AG20443 (cell line): ENCODE data around the gene PHF20.
"Not testable (repeated sequence)": the region's sequence is repeated elsewhere in the genome, so short reads cannot be mapped to it uniquely, and the experiment has no call there.

Source experiments
- DNase-seq: peaks from one replicate; pipeline ENCODE4 v3.0.0; 2012; ENCODE audit warnings: low spot score, mixed read lengths

PHF20 gene

GRCh38 chr20:35739294-35740163 lies 32.3 kb upstream of the PHF20 start:
- DNase-seq, result peak; percentile 24

DNA sequence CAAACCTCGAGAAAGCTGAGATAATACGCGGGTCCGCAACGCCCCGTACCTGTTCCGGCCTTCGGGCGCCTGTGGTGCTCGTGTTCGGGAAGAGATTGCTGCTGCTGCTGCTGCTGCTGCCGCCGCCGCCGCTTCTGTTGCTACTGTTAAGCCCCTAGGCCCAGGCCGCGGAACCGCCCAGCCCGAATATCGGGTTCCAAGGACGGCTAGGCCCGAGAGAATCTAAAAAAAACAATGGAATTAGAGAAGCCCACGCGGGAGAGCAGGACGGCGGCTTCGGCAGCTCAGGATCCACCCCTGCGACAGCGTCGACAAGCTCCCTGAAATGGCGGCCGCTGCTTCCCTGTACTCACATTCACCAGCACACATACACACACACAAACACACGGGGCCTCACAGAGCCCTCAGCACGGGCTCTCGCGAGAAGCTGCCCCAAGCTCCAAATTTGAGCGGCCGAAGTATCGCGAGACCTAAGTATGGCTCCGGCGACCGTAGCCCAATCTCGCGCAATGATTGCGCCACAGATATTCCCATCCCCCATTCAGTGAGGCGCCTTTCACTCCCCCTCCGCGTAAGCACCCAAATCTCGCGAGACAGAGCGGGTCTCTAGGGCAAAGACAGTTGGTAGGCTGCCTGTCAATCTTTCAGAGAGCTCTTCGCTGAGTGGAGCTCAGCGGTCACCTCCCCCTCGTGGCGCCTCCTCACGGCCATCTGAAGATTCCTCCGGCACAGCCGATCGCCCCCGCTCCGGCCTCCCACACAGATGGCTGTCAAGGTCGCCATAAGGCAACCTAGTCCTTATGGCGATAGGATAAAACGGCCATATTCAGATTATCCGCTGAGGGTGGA lies 29.7 kb upstream of the PHF20 start, which contains the start of gene RBM39:
Gene RBM39, minus strand, starts transcription at position 369 of the 849 bp plus-strand sequence. CDS start 1,386 bp downstream, outside the sequence.
- peak; percentile 97 for DNase-seq

DNA sequence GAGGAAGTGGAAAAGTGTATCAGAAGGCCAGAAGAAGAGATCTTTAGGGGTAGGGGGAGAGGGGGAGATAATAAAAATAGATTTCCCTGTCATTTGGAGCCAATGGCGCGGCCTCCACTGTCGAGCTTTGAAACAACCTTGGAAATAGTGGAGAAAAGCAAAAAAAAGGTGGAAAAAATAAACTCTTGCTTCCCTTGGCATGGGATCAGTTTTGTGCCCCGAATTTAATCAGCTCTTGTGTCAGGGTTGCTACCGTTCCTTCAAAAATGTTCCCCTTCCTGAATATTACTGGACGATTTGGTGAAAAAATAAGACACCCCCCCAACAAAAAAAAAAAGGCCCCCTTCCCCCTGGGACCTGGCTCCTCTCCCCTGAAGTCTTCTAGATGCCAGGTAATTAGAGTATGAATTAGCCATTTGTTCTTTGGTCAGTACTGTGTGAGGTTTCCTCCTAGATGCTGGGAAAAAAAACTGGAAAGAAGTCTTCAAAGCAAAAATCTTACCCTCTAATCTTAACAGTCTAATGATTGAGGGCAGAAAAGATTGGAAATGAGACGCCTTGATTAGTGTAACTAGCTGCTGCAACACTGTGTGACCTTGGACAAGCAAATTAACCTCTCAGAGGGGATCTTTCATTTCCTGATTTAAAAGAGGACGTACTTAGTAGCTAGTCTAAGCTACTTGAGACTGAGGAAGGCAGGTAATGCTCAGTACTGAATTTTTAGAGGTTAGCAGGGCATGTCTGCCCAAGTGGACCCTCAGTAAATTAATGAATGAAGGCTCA lies 28.9 kb upstream of the PHF20 start:
- no peak for DNase-seq

GRCh38 chr20:35743693-35744491 lies 27.9 kb upstream of the PHF20 start:
- DNase-seq, result no peak

GRCh38 chr20:35744492-35744841 lies 27.3 kb upstream of the PHF20 start:
- DNase-seq, result not testable (repeated sequence)

GRCh38 chr20:35750611-35751010 lies 21.2 kb upstream of the PHF20 start:
- no peak for DNase-seq

DNA sequence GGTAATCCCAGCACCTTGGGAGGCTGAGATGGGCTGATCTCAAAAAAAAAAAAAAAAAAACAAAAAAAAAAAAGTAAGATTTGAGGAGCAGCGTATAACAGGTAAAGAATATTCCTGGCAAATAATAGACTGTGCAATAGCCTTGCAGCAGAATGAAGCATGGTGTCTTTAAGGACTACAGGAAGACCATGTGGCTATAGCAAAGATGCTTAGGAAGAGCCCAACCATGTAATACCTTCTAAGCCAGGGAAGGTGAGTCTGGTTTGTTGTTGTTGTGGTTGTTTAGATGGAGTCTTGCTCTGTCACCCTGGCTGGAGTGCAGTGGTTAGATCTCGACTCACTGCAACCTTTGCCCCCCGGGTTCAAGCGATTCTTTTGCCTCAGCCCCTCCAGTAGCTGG lies 15.4 kb upstream of the PHF20 start:
- DNase-seq, result no peak

GRCh38 chr20:35757098-35757705 lies 14.6 kb upstream of the PHF20 start:
- DNase-seq, result no peak

GRCh38 chr20:35761548-35761947 lies 10.3 kb upstream of the PHF20 start:
- DNase-seq, result not testable (repeated sequence)

- DNase-seq, result no peak
These were observed 9.4 kb upstream of the PHF20 start for GRCh38 chr20:35762461-35762860.

DNA sequence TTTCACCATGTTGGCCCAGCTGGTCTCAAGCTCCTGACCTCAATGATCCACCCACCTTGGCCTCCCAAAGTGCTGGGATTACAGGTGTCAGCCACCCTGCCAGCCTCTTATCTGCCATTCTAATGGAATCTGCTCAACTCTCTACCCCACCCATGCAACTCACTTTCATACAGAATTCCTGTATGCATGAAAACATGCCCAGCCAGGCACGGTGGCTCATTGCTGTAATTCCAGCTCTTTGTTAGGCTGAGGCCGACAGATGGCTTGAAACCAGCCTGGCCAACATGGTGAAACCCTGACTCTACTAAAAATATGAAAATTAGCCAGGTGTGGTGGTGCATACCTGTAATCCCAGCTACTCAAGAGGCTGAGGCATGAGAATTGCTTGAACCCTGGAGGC lies 6.9 kb upstream of the PHF20 start:
- not testable (repeated sequence) for DNase-seq

- no peak for DNase-seq
These were observed 5.0 kb upstream of the PHF20 start for GRCh38 chr20:35766843-35767242.

- peak; percentile 36 for DNase-seq
These were observed 3.9 kb upstream of the PHF20 start for GRCh38 chr20:35767683-35768481.

DNA sequence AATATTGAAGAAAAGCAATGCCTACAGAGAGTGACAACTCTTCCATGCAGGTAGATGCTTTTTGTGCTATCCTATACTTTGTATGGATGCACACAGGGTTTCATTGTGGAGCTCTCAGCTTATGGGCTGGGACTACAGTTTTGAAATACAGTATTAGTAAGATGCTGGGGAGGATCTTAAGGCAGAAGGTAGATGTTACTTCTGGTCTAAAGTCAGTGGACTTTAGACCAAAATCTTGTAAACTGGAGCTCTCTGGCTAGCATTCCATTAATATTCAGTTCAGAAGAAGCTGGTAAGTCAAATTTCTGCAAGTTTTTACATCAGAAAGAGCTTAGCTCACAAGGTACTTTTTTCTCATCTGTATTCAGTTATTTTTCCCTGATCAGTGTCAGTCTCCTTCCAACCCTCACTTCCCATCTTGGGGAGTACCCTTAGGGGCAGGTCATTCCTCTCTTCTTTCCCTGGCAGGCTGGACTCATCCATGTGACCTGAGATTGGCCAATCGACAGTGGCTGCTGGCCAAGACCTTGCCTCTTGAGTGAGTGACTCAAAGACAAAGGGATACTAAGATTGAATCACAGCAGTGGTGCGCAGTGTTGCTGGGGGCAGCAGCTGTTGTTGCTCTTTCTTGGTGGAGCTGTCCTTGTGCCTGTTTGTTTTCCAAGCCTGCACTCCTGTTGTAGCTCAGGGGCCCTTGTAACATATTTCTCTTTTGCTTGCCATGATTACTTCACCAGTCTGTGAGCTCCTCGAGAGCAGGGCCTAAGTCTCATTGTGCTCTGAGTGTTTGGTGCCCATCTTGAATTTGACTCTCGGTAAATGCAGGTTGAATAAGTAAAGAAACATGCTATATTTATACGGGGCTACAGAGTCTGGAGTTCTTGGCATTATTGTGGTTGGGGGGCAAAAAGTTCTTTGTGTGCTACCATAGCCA lies 2.8 kb upstream of the PHF20 start:
- DNase-seq, result peak; percentile 89

DNA sequence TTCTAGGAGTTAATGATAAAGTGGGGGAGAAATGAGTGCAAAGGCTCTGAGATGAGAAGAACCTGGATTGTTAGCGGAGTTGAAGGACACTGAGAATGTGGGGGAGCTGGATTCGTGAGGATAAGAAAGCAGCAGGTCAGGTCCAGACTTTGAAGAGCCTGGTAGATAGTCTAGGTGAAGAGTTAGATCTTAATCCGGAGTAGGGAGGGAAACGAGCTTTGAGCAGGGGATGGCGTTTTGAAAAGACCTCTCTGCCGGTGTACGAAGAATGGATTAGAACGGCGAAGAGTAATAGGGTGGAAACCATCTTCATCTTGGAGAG lies 487 bp upstream of the PHF20 start:
- DNase-seq, result no peak

GRCh38 chr20:35772563-35773058 lies 796 bp downstream of the PHF20 start:
- DNase-seq, result no peak

DNA sequence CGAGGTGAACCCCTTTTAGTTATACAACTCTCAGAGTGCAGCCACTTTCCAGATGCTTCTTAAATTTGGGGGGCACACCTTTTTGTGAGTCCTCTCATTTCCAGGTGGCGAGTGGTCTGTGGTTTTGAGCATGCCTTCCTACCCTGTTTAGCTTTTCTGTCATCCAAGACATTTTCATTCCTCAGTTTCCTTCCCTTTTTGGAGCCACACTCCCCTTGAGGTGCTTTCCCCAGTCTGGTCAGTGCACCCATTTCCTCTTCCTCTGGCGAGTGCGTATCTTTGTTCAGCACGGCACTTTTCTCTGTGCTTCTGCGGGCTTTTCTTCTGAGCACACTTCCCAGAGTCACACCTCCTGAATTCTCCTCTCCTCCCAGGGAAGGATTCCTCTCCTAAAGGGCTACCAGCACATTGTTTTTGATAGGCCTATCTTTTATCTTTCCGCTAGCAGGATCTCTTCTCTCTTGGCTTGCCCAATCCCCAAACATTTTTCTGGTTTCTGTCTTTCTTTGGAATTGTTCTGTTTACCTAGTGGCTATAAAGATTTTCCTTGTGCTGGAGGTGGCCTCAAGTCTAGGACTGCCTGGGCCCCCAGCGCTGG lies 1.4 kb downstream of the PHF20 start:
- DNase-seq, result no peak

- no peak for DNase-seq
These were observed 2.6 kb downstream of the PHF20 start for GRCh38 chr20:35774391-35774790.
